Colonic mucosa (tissue), 4 donors: ENCODE measurements around the gene EIF3B. TPM values are rescaled to one million over a fixed set of nuclear protein-coding genes. Genes with fewer than 3 reads are reported as not detected.

ENCODE experiments used
- DNase-seq: peaks from one replicate; pipeline ENCODE4 v3.0.0-alpha.2; 2020
- H3K27ac ChIP-seq: fragments of 200-600 bp; one replicate; pipeline ENCODE4 v1.8.0; 2021
- H3K27me3 ChIP-seq: fragments of 200-600 bp; one replicate; pipeline ENCODE4 v1.8.0; 2021
- H3K36me3 ChIP-seq: fragments of 200-600 bp; one replicate; pipeline ENCODE4 v1.8.0; 2021
- H3K4me1 ChIP-seq: fragments of 200-600 bp; one replicate; pipeline ENCODE4 v1.8.0; 2021; ENCODE audit warnings: mild to moderate bottlenecking
- H3K4me3 ChIP-seq: fragments of 200-600 bp; one replicate; pipeline ENCODE4 v1.8.0; 2021
- H3K9ac ChIP-seq, 2 donors: one replicate each; pipeline ENCODE4 v1.7.0; 2013; ENCODE audit warnings: control low read depth in 2 of 2, low read depth in 2 of 2, low read length in 2 of 2
- H3K9me3 ChIP-seq: fragments of 200-600 bp; one replicate; pipeline ENCODE4 v1.8.0; 2021
- CTCF ChIP-seq: fragments of 200-600 bp; IDR thresholded peaks from one replicate; pipeline ENCODE4 v1.8.0; 2022; ENCODE audit warnings: antibody characterized with exemption, mild to moderate bottlenecking
- intact Hi-C: fragments of 100-400 bp; cut with DNase I; formaldehyde crosslinking; loops from one replicate; pipeline ENCODE4 v1.14.1; 2022
- total RNA-seq, 2 donors: library from RNA; stranded (reverse); fragmentation: NEBNext Ultra II Directional in 1 of 2; extraction: Animal tissue kit (Norgen Biotek cat#: 25700) in 1 of 2; gene quantifications; one replicate each; pipeline ENCODE4 v1.2.1, GENCODE V29; 2021
- donor health status: healthy.
- donor health status: DM: no; HTN: no; CAD: no.
- donor health status: DM: no; HTN: no; CAD: no.

Gene EIF3B
- total RNA-seq, 2 donors from 2014 or later: 94.4 to 180 TPM

GRCh38 chr7:2317556-2318293 is 36.9 kb upstream of the EIF3B start:
- Histone ChIP-seq H3K9ac (no peak overlapping the region), H3K4me3 (no peak overlapping the region), H3K9me3 (no peaks in the 10 kb centered on the region), H3K27me3 (no peaks in the 10 kb centered on the region), H3K4me1 (no peaks in the 10 kb centered on the region), H3K27ac (no peak overlapping the region), H3K36me3 (no peaks in the 10 kb centered on the region)
- DNase-seq: no peak
- no peak for TF ChIP-seq CTCF
- intact Hi-C loops: no loop called here

GRCh38 chr7:2321020-2321419 is 33.6 kb upstream of the EIF3B start:
- Histone ChIP-seq H3K9me3 (no peaks in the 10 kb centered on the region), H3K4me1 (no peaks in the 10 kb centered on the region), H3K27ac (no peak overlapping the region), H3K4me3 (no peak overlapping the region), H3K36me3 (no peaks in the 10 kb centered on the region), H3K9ac (no peak overlapping the region), H3K27me3 (no peaks in the 10 kb centered on the region)
- intact Hi-C loops: no loop called here
- no peak for TF ChIP-seq CTCF
- no peak for DNase-seq

GRCh38 chr7:2325162-2325561 is 29.5 kb upstream of the EIF3B start:
- no peak for TF ChIP-seq CTCF
- intact Hi-C loops: no loop called here

GRCh38 chr7:2326951-2327350 is 27.7 kb upstream of the EIF3B start:
- H3K36me3 ChIP-seq: no peaks in the 10 kb centered on the region
- intact Hi-C loops: no loop called here
- H3K27me3 ChIP-seq: no peaks in the 10 kb centered on the region
- H3K9me3 ChIP-seq: no peaks in the 10 kb centered on the region
- H3K27ac ChIP-seq: no peak overlapping the region
- no peak overlapping the region for H3K9ac ChIP-seq
- no peak overlapping the region for H3K4me3 ChIP-seq
- no peaks in the 10 kb centered on the region for H3K4me1 ChIP-seq
- no peak for TF ChIP-seq CTCF
- DNase-seq: no peak

More at GRCh38 chr7:2325162-2325561, 29.5 kb upstream of the EIF3B start:
- Histone ChIP-seq H3K36me3 (no peaks in the 10 kb centered on the region), H3K4me3 (no peak overlapping the region), H3K4me1 (no peaks in the 10 kb centered on the region), H3K9me3 (no peaks in the 10 kb centered on the region), H3K27ac (no peak overlapping the region), H3K9ac (no peak overlapping the region), H3K27me3 (no peaks in the 10 kb centered on the region)
- DNase-seq: no peak

- Histone ChIP-seq H3K27ac (no peak overlapping the region), H3K9me3 (no peaks in the 10 kb centered on the region), H3K9ac (no peak overlapping the region), H3K4me3 (no peak overlapping the region), H3K27me3 (no peaks in the 10 kb centered on the region), H3K4me1 (no peaks in the 10 kb centered on the region), H3K36me3 (no peaks in the 10 kb centered on the region)
- intact Hi-C loops: no loop called here
- DNase-seq: no peak
- no peak for TF ChIP-seq CTCF
Observed at GRCh38 chr7:2330493-2330892, 24.1 kb upstream of the EIF3B start.
